ENCODE results near the gene TFG.

Gene TFG

GRCh38 chr3:100759159-100759558 lies 49.9 kb downstream of the TFG start:
- DNase-seq, result no peak

GRCh38 chr3:100759950-100760349 lies 50.7 kb downstream of the TFG start:
- DNase-seq, result no peak

- DNase-seq, result no peak
Measured at GRCh38 chr3:100760377-100760776, 51.1 kb downstream of the TFG start.

- no peak for DNase-seq
Measured at GRCh38 chr3:100761211-100761942, 52.1 kb downstream of the TFG start.

GRCh38 chr3:100761951-100762350 lies 52.7 kb downstream of the TFG start:
- no peak for DNase-seq

- no peak for DNase-seq
Measured at GRCh38 chr3:100765437-100765975, 56.2 kb downstream of the TFG start.

- no peak for DNase-seq
Measured at GRCh38 chr3:100766069-100766468, 56.8 kb downstream of the TFG start.

GRCh38 chr3:100769693-100770092 lies 60.4 kb downstream of the TFG start:
- DNase-seq, result no peak

- DNase-seq, result no peak
Measured at GRCh38 chr3:100775226-100775625, 65.9 kb downstream of the TFG start.

GRCh38 chr3:100775669-100776068 lies 66.4 kb downstream of the TFG start:
- no peak for DNase-seq

GRCh38 chr3:100776097-100776729 lies 66.9 kb downstream of the TFG start:
- no peak for DNase-seq

- peak; percentile 16 to 62 for DNase-seq
Measured at GRCh38 chr3:100776746-100777145, 67.5 kb downstream of the TFG start.

- no peak for DNase-seq
Measured at GRCh38 chr3:100777271-100777670, 68.0 kb downstream of the TFG start.

- DNase-seq, result no peak
Measured at GRCh38 chr3:100779480-100779879, 70.2 kb downstream of the TFG start.

GRCh38 chr3:100780071-100780622 lies 70.9 kb downstream of the TFG start:
- no peak for DNase-seq

GRCh38 chr3:100781301-100781700 lies 72.0 kb downstream of the TFG start:
- DNase-seq, result no peak

- DNase-seq, result peak in 1 of 2 donors; percentile 29
Measured at GRCh38 chr3:100782348-100782747, 73.1 kb downstream of the TFG start.

GRCh38 chr3:100782906-100783305 lies 73.6 kb downstream of the TFG start:
- no peak for DNase-seq

- DNase-seq, result no peak
Measured at GRCh38 chr3:100783619-100784018, 74.3 kb downstream of the TFG start.

- no peak for DNase-seq
Measured at GRCh38 chr3:100789579-100789978, 80.3 kb downstream of the TFG start.

- peak in 1 of 2 donors; percentile 25 for DNase-seq
Measured at GRCh38 chr3:100796556-100796955, 87.3 kb downstream of the TFG start.

GRCh38 chr3:100798012-100798411 lies 88.7 kb downstream of the TFG start:
- DNase-seq, result no peak
